NK-92 (cell line): ENCODE measurements around the gene PBX3.

Experiments used
- DNase-seq: peaks from one replicate; lab custom pipeline; 2025; ENCODE audit not compliant: unreplicated experiment; lab: John Stamatoyannopoulos, UW

PBX3 gene

GRCh38 chr9:125747053-125747764 is at the start of gene PBX3:
Gene PBX3, plus strand, starts transcription at chr9:125747373.
- DNase-seq: no peak

GRCh38 chr9:125699870-125700269 is 47.3 kb upstream of the PBX3 start:
- no peak for DNase-seq

- no peak for DNase-seq
Observed at GRCh38 chr9:125700791-125701190, 46.4 kb upstream of the PBX3 start.

- DNase-seq: no peak
Observed at GRCh38 chr9:125701351-125701750, 45.8 kb upstream of the PBX3 start.

GRCh38 chr9:125703662-125704061 is 43.5 kb upstream of the PBX3 start:
- no peak for DNase-seq

- DNase-seq: no peak
Observed at GRCh38 chr9:125705893-125706292, 41.3 kb upstream of the PBX3 start.

- peak; percentile 60 for DNase-seq
Observed at GRCh38 chr9:125706651-125707471, 40.3 kb upstream of the PBX3 start, which contains the start of gene MAPKAP1. Gene MAPKAP1, minus strand, starts transcription at chr9:125707208. Its CDS starts 34,634 bp downstream, at chr9:125672574.

GRCh38 chr9:125707472-125707804 is 39.7 kb upstream of the PBX3 start:
- DNase-seq: no peak

GRCh38 chr9:125726456-125727132 is 20.6 kb upstream of the PBX3 start:
- DNase-seq: no peak

GRCh38 chr9:125730168-125730567 is 17.0 kb upstream of the PBX3 start:
- no peak for DNase-seq

- no peak for DNase-seq
Observed at GRCh38 chr9:125732562-125732961, 14.6 kb upstream of the PBX3 start.

- DNase-seq: no peak
Observed at GRCh38 chr9:125739436-125739835, 7.7 kb upstream of the PBX3 start.

GRCh38 chr9:125742657-125743056 is 4.5 kb upstream of the PBX3 start:
- DNase-seq: no peak

GRCh38 chr9:125743682-125744428 is 3.3 kb upstream of the PBX3 start:
- DNase-seq: no peak

GRCh38 chr9:125744616-125745015 is 2.6 kb upstream of the PBX3 start:
- no peak for DNase-seq

- no peak for DNase-seq
Observed at GRCh38 chr9:125745018-125745417, 2.2 kb upstream of the PBX3 start.

GRCh38 chr9:125745682-125746016 is 1.5 kb upstream of the PBX3 start:
- DNase-seq: no peak

GRCh38 chr9:125746017-125746773 is 978 bp upstream of the PBX3 start:
- peak; percentile 30 for DNase-seq

GRCh38 chr9:125746774-125747052 is 460 bp upstream of the PBX3 start:
- DNase-seq: no peak

- no peak for DNase-seq
Observed at GRCh38 chr9:125747765-125748445, 732 bp downstream of the PBX3 start.
